SIG-M5 (cell line): Measurements from ENCODE around the gene EPB41L3.

Experiments used
- DNase-seq: peaks from one replicate; lab custom pipeline; 2025; lab: John Stamatoyannopoulos, UW

Gene EPB41L3

GRCh38 chr18:5413447-5413846, 130.3 kb downstream of the EPB41L3 start:
- no peak for DNase-seq

GRCh38 chr18:5410582-5410981, 133.2 kb downstream of the EPB41L3 start:
- DNase-seq, result no peak

- no peak for DNase-seq
These were observed 145.5 kb downstream of the EPB41L3 start for GRCh38 chr18:5398269-5398668.

- DNase-seq, result no peak
These were observed 146.7 kb downstream of the EPB41L3 start for GRCh38 chr18:5397102-5397501.

GRCh38 chr18:5395860-5396448, 147.8 kb downstream of the EPB41L3 start:
- DNase-seq, result no peak

- no peak for DNase-seq
These were observed 150.0 kb downstream of the EPB41L3 start for GRCh38 chr18:5393779-5394178.

- DNase-seq, result no peak
These were observed 152.4 kb downstream of the EPB41L3 start for GRCh38 chr18:5391409-5391808.

GRCh38 chr18:5389356-5389755, 154.4 kb downstream of the EPB41L3 start:
- no peak for DNase-seq

GRCh38 chr18:5388896-5389295, 154.9 kb downstream of the EPB41L3 start:
- DNase-seq, result no peak

GRCh38 chr18:5380586-5380985, 163.2 kb downstream of the EPB41L3 start:
- no peak for DNase-seq

GRCh38 chr18:5376986-5377385, 166.8 kb downstream of the EPB41L3 start:
- DNase-seq, result no peak

- no peak for DNase-seq
These were observed 173.5 kb downstream of the EPB41L3 start for GRCh38 chr18:5370332-5370731.

GRCh38 chr18:5369513-5369912, 174.3 kb downstream of the EPB41L3 start:
- DNase-seq, result no peak

GRCh38 chr18:5365443-5365842, 178.4 kb downstream of the EPB41L3 start:
- no peak for DNase-seq

GRCh38 chr18:5350636-5351035, 193.2 kb downstream of the EPB41L3 start:
- no peak for DNase-seq
